ENCODE results near the gene NCLN. TPM values are rescaled to one million over a fixed set of nuclear protein-coding genes. Genes with fewer than 3 reads are reported as not detected.

The NCLN gene, protein sequence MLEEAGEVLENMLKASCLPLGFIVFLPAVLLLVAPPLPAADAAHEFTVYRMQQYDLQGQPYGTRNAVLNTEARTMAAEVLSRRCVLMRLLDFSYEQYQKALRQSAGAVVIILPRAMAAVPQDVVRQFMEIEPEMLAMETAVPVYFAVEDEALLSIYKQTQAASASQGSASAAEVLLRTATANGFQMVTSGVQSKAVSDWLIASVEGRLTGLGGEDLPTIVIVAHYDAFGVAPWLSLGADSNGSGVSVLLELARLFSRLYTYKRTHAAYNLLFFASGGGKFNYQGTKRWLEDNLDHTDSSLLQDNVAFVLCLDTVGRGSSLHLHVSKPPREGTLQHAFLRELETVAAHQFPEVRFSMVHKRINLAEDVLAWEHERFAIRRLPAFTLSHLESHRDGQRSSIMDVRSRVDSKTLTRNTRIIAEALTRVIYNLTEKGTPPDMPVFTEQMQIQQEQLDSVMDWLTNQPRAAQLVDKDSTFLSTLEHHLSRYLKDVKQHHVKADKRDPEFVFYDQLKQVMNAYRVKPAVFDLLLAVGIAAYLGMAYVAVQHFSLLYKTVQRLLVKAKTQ
- 10 to 100 TPM; 11.4 to 43.6 (median 25.2) TPM for total RNA-seq
- 10 to 100 TPM in 1 of 2 donors, 1 to 10 TPM in 1; 5.3 to 22.1 TPM for polyA plus RNA-seq
- long read RNA-seq, donor 1, full-length matches to known transcripts, result 13 of 65 reads
- long read RNA-seq, donor 1, partial matches to known transcripts, result 8 of 65 reads
- long read RNA-seq, donor 1, other reads (novel, unspliced or antisense), result 44 of 65 reads
- long read RNA-seq, donor 2, full-length matches to known transcripts, result 5 of 5 reads
- long read RNA-seq, donor 2, partial matches to known transcripts, result 0 of 5 reads
- long read RNA-seq, donor 2, other reads (novel, unspliced or antisense), result 0 of 5 reads
- long read RNA-seq, donor 3, full-length matches to known transcripts, result 22 of 62 reads
- long read RNA-seq, donor 3, partial matches to known transcripts, result 3 of 62 reads
- long read RNA-seq, donor 3, other reads (novel, unspliced or antisense), result 37 of 62 reads

DNA sequence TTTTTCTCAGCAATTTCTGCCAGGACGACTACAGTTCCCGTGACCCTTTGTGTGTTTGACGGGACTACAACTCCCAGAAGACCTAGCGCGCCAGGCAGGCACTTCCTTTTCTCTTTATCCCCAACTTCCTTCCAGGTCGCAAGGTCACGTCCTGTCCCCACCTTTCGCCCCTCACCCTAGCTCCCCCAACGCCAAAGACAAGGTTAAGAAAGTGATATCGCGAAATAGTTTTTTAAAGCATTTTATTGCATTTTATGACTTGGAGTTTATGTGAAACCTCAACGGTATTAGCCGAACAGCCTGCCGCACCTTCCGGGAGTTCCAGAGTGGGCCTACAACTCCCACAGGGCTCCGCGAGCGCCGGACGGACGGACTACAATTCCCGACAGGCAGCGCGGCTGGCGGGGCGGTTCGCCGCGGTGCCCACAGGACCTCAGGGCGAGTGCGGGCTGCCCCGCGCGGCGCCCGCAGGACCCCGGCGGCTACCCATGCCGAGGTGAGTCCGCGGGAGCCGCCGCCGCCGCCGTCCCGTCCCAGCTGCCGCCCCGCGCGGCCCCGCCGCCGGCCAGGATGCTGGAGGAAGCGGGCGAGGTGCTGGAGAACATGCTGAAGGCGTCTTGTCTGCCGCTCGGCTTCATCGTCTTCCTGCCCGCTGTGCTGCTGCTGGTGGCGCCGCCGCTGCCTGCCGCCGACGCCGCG is at the start of gene NCLN:
Gene NCLN, plus strand, starts transcription at position 470 of the 699 bp plus-strand sequence. Its CDS starts 101 bp downstream, at position 571.
- Histone ChIP-seq H3K9me3 (no peaks in the 10 kb centered on the region), H3K36me3 (no peaks in the 10 kb centered on the region), H3K4me1 (ENCODE audit: insufficient read depth) (peaks cover 11% of the 10 kb centered on the region), H3K4me3 (peak within 1 kb of the TSS; percentile 87), H3K27ac (peak within 1 kb of the TSS; percentile 31 to 44), H3K27me3 (no peaks in the 10 kb centered on the region)
- WGBS, 3 donors, result 0 to 1% (median 0%) methylated on average over 68 to 69 of the region's 69 CpGs
- peak; percentile 93 to 97 (median 93) for DNase-seq
- TF ChIP-seq EP300 (IDR thresholded peaks at IDR 0.05) (no peak), POLR2A (IDR thresholded peaks at IDR 0.05) (peak; percentile 20)
- intact Hi-C loops (cut with DNase I), result no loop called here

- Histone ChIP-seq H3K36me3 (no peaks in the 10 kb centered on the region), H3K4me1 (ENCODE audit: insufficient read depth) (peaks cover 8% of the 10 kb centered on the region), H3K27ac (no peak within 1 kb of the TSS), H3K27me3 (no peaks in the 10 kb centered on the region), H3K9me3 (no peaks in the 10 kb centered on the region), H3K4me3 (no peak within 1 kb of the TSS)
- peak in 3 of 5 donors; percentile 21 to 51 (median 37) for DNase-seq
- intact Hi-C loops (cut with DNase I), result no loop called here
- whole genome bisulfite sequencing, 3 donors, result 70 to 80% (median 74%) methylated on average over 28 to 40 of the region's 40 CpGs
- TF ChIP-seq POLR2A (IDR thresholded peaks at IDR 0.05) (no peak), EP300 (IDR thresholded peaks at IDR 0.05) (no peak)
- TF ChIP-seq, protein P1, sequence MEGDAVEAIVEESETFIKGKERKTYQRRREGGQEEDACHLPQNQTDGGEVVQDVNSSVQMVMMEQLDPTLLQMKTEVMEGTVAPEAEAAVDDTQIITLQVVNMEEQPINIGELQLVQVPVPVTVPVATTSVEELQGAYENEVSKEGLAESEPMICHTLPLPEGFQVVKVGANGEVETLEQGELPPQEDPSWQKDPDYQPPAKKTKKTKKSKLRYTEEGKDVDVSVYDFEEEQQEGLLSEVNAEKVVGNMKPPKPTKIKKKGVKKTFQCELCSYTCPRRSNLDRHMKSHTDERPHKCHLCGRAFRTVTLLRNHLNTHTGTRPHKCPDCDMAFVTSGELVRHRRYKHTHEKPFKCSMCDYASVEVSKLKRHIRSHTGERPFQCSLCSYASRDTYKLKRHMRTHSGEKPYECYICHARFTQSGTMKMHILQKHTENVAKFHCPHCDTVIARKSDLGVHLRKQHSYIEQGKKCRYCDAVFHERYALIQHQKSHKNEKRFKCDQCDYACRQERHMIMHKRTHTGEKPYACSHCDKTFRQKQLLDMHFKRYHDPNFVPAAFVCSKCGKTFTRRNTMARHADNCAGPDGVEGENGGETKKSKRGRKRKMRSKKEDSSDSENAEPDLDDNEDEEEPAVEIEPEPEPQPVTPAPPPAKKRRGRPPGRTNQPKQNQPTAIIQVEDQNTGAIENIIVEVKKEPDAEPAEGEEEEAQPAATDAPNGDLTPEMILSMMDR (IDR thresholded peaks at IDR 0.05), result no peak
Measured at GRCh38 chr19:3135961-3136683, 49.6 kb upstream of the NCLN start, which contains the start of gene GNA15. Gene GNA15 (plus strand): TSS chr19:3136033. CDS start chr19:3136451, 418 bp downstream.

- no peak overlapping the region for H3K4me3 ChIP-seq
- intact Hi-C loops (cut with DNase I), result no loop called here
- TF ChIP-seq POLR2A (IDR thresholded peaks at IDR 0.05), result no peak
- no peak for TF ChIP-seq EP300 (IDR thresholded peaks at IDR 0.05)
- TF ChIP-seq, protein P1 (IDR thresholded peaks at IDR 0.05), result no peak
- no peaks in the 10 kb centered on the region for H3K9me3 ChIP-seq
- no peaks in the 10 kb centered on the region for H3K36me3 ChIP-seq
- peaks cover 9% of the 10 kb centered on the region for H3K4me1 ChIP-seq (ENCODE audit: insufficient read depth)
- DNase-seq, result peak in 1 of 5 donors; percentile 50
- no peak overlapping the region for H3K27ac ChIP-seq
- no peaks in the 10 kb centered on the region for H3K27me3 ChIP-seq
- 37 to 45% (median 37%) methylated on average over 16 of the region's 16 CpGs for WGBS, 3 donors
Measured at GRCh38 chr19:3136684-3137055, 49.1 kb upstream of the NCLN start.

DNA sequence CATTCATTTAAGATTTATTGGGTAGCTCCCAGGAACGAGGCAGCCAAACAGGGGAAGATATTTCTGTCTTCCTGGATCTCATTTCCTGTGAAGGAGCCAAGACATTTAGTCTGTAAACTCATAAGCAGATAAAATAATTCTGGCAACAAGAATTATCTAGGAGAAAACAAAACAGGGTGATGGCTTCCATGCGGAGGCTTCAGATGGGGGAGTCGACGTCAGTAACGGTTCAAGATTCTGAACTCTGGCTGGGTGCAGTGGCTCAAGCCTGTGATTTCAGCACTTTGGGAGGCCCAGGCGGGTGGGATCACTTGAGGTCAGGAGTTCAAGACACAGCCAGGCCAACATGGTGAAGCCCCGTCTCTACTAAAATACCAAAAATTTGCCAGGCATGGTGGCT is 48.6 kb upstream of the NCLN start:
- H3K4me1 ChIP-seq (ENCODE audit: insufficient read depth), result peaks cover 11% of the 10 kb centered on the region
- no peaks in the 10 kb centered on the region for H3K36me3 ChIP-seq
- no peaks in the 10 kb centered on the region for H3K9me3 ChIP-seq
- no peak overlapping the region for H3K4me3 ChIP-seq
- intact Hi-C loops (cut with DNase I), result no loop called here
- H3K27ac ChIP-seq, result peak overlapping the region in 1 of 2 donors; percentile 43
- H3K27me3 ChIP-seq, result no peaks in the 10 kb centered on the region
- TF ChIP-seq POLR2A (IDR thresholded peaks at IDR 0.05) (no peak), EP300 (IDR thresholded peaks at IDR 0.05) (no peak)
- TF ChIP-seq, protein P1 (IDR thresholded peaks at IDR 0.05), result no peak
- 3 to 10% (median 4%) methylated on average over 7 of the region's 7 CpGs for WGBS, 3 donors
- peak; percentile 70 to 81 (median 76) for DNase-seq
